ENCODE data around the gene FGFR3.

The FGFR3 gene

DNA sequence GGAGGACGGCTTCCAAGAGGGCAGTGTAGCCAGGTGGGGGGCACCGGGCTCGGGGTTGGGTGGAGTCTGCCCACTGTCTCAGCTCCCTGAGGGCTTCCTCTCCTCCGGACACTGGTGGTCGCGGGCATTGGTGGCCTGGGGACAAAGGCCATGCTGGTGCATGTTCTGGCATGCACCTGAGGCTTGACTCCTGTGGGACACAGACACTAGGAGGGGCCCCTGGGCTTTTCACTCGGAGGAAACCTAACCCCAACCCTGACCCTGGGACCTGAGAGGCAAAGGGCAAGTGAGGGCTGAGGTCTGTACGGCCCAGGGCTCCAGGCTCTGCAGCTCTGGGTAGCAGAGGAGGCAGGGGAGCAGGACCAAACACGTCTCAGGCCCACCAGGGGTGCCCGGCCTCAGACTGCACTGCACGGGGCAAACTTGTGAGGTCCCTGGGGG lies 22.3 kb upstream of the FGFR3 start:
- DNase-seq, result no peak

DNA sequence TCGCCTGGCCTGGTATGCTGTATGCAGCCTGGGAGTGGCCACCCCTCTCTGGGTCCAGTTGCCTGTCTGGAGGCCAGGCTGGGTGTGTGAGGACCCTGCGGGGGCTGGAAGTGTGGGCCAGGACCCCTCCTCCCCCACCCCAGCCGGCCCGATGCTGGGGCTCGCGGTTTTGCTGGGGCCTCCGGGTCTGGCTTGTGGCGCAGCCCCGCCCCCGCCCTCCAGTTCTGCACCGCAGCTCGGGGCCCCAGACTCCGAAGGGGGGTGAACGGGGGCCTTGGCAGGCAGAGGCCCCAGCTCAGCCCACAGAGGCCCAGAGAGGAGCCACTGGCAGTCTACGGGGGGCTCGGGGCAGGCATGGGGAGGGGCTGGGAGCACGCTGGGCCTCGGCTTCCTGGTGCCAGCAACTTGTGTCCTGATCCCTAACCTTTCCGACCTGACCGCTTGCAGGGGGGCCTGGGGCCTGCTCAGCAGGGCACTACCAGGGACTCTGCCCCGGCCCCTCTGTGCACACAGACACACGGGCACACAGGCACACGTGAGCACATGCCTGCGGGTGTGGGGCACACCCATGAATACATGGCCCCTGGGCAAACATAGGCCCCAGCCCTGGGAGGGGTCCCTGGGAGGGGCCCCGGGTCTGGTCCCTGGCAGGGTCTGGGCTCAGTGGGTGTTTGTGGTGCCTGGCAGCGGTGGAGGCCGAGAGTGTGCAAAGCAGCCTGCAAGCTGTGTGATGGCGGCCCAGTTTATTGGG lies 21.4 kb upstream of the FGFR3 start:
- DNase-seq, result no peak

GRCh38 chr4:1772853-1773538 lies 20.1 kb upstream of the FGFR3 start:
- no peak for DNase-seq

GRCh38 chr4:1773754-1774153 lies 19.3 kb upstream of the FGFR3 start:
- no peak for DNase-seq

DNA sequence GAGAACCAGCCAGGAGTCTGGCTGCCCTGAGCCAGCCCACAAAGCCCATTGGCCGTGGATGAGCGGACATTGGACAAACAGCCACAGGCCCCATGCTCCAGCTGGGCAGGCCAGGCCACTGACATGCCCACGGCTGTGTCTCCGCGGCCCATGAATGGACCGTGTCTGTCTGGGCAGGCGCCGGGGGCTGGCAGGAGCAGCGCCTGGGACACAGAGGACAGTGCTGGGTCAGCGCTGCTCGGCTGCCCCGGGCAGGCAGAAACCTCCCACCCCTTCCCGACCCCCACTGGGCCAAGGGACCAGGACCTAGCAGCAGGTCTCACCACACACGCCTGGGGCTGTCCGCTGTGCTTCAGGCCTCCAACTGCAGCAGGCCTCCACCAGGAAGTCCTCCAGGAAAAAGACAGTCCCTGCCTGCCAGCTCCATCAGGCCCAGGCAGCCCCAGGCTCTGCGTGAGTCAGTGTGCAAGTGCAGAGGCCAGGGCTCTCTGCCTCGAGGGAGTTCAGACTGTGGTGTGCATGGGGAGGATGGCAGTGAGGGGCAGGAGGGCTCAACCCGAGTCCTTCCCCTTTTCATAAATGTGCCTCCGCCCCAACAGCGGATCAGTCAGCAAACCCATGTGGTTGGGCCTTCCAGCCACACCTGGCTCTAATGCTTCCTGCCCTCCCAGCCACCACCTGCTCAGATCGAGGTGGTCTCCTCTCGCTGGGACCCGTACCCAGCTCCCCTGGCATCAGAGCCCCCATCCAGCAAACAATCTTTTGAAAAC lies 17.2 kb upstream of the FGFR3 start:
- DNase-seq, result no peak

DNA sequence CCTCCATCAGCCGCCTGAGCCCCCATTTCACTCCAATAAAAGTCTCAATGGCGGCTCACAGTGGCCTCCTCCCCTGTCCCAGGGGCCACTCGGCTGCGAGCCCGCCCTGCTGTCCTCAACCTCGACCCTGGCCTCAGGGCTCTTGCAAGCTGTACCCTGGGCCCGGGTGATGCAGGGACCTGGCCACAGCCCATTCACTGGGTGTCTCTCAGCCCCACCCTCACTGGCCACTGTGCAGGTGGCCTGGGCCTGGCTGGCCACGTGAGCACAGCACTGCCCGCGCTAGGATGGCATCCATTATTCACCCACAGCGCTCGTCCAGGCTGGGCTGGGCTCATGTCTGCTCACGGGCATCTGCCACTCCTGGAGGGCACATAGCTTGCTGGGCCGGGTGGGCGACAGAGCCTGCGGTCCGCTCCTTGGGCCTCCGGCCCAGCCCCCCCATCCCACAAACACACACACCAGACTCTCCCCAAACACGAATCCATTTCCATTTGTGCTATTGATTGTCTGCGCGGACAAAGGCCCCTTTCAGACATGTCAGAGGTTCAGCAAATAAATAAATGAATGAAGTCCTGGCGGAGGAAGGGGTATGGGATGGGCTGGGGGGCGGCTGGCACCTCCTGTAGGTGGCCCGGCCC lies 16.5 kb upstream of the FGFR3 start:
- no peak for DNase-seq

DNA sequence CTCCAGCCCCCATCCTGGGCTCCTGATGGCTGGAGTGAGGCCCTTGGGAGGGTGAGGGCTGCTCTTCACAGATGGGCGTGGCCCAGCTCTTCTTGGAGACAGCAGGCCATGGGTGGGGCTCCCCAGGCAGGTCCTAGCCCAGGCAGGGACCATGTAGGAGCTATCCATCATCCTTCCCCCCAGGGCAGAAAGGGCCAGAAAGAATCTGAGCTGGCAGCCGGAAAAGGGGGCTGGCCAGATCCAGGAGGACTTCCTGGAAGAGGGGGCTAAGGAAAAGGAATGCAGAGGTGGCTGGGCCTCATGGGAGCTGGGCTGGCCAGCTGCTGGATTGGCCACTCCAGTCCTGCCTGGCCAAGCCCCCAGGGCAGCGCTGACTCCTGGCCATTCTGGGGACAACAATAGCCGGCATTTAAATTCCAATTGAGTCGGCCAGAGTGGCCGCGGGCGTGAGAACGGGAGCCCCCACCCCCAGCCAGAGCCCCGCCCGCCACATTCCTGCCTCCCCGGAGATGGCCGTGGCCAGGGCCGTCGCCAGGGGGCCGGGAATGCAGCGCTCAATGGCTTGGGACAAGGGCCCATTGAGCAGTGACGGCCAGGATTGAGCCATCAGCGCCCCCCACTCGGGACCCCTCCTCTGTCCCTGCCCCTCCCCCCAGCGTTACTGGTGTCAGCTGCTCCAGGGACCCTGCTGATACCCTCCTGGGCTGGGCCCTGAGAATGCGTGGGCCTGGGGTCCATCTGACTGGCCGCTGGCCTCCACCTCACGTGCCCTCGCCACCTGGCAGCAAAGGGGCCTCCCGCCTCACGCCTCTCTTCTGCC lies 15.1 kb upstream of the FGFR3 start:
- DNase-seq, result no peak

DNA sequence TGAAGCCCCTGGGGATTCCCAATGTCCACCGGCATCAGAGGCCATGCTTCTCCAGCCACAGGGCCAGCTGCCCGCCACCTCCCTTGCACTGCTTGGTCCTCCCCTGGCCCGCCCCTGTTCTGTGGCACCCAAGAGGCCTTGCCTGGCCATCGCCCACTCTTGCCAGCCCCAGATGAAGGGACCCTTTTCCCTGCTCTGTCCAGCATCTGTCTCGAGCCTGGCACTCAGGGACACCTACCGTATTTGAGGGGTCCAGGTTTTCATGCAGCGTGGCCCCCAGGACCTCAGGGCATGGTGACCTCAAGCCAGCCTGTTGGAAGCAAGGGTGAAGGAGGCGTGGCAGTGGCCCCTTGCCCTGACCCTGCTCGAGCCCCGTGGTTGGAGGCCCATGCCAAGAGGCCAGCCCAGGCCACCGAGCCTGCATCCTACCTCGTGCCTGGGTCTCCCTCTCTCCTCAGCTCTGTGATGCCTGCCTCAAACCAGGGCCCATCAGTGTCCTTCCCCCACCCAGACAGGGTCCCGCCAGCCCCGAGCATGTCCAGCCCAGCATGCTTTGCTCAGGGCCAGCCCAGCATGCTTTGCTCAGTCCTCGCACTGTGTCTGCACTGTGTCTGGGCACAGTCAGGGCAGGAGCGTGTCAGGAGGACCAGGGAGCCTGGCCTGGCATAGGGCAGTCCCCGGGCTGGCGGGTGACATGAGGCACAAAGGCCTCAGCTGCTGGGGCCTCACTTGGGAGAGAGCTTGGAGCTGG lies 14.3 kb upstream of the FGFR3 start:
- DNase-seq, result no peak

- no peak for DNase-seq
Measured at GRCh38 chr4:1779588-1780382, 13.3 kb upstream of the FGFR3 start.

- no peak for DNase-seq
Measured at GRCh38 chr4:1780435-1780834, 12.7 kb upstream of the FGFR3 start.

- DNase-seq, result no peak
Measured at GRCh38 chr4:1783015-1783414, 10.1 kb upstream of the FGFR3 start.

- DNase-seq, result no peak
Measured at GRCh38 chr4:1783970-1784369, 9.1 kb upstream of the FGFR3 start.

GRCh38 chr4:1784395-1784788 lies 8.7 kb upstream of the FGFR3 start:
- DNase-seq, result no peak

- DNase-seq, result no peak
Measured at GRCh38 chr4:1784789-1785591, 8.1 kb upstream of the FGFR3 start.

GRCh38 chr4:1785592-1785991 lies 7.5 kb upstream of the FGFR3 start:
- DNase-seq, result no peak

DNA sequence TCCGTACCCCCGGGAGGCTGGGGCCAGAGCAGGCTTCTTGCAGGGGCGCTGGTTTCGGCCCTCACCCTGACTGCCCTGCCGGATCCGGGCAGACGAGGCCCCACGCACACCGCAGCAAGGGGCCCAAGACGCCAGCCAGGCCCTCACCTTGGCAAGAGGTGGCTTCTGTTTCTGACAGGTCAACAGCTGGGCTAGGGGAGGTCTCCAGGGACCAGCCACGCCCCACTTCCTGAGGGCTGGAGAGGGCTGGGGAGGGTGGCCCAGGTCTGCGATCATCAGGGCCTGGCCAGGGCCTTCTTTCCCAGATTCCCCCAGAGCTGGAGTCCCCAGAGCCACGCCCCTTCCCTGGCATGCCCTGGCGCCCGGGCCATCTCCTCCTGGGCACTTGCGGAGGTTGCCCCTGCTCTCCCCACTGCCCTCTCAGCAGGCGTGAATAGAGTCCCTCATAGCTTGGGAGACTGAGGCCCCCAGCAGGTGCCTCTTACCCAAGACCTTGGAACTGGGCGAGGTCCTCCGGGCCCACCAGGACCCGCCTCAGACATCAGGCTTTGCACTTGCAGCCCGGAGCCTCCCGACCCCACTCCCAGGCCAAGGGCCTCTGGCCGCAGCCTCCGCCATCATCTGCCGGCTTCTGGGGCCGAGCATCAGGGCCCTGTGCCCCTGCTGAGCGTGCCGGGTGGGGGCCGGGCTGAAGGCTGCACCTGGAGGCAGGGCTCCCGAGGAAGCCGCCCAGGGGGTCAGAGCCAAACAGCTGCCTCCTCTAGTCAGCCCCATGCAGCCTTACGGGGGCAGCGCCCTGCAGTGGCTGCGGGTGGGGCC lies 6.3 kb upstream of the FGFR3 start:
- no peak for DNase-seq

DNA sequence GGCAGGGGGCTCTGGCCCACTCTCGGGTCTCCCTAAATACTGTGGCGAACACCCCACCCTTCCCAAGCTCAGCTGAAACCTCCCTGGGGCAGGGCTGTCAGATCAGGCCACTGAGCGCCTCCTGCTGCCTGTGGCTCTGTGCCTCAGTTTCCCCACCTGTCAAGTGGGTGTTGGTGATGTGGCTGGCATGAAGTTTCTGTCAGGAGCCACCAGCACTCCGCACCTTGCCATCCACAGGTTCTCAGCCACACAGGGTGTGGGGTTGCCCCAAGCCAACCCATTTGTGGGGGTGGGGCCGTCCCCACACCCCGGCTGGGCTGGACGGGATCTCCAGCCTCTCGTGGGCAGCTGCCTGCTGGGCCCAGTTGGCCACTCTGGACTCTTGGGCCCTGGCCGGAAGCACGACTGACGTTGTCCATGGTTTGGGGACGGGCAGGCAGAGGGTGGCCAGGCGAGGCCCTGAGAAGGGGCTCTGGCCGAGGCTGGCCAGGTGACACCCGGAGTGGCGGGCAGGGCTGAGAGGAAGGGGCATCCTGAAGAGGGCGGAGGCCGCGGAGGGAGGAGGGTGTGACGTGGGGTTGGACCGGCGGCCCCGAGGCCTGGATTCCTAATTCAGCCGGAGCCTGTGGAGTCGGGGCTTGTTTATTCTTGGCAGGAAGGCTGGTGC lies 5.5 kb upstream of the FGFR3 start:
- no peak for DNase-seq

DNA sequence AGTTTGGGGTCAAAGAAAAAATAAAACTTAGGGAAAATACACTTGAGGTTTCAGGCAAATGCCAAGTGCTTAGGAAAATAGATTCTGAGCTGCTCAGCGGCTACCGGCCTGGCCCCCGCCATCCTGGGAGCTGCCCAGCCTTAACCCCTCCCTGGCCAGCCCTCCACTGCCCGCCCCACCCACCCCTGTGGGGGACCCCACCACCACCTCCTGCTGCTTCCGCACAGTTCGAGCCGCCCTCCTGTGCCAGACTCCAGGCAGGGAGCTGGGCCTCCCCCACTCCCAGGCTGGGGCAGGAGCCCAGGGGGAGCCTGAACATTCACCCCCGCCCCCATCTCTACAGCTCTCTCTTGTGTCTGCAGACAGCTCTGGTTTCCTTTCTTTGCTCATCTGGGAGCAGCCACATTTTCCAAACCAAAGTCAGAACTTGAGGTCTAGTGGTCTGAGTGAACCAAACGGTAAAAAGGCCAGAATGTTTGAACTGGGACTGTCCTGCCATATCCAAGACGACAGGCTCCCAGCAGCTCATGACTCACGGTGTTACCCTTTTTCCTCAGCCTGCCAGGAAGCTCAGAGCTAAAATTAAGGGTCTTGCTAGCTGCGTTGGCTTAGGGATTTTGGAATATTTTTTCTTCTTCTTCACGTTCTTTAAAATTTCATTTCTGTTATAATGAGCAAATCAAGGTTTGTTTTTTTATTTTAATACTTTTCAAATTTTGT lies 4.7 kb upstream of the FGFR3 start:
- no peak for DNase-seq
